Measurements from ENCODE around the gene CXCL11.

The CXCL11 gene

DNA sequence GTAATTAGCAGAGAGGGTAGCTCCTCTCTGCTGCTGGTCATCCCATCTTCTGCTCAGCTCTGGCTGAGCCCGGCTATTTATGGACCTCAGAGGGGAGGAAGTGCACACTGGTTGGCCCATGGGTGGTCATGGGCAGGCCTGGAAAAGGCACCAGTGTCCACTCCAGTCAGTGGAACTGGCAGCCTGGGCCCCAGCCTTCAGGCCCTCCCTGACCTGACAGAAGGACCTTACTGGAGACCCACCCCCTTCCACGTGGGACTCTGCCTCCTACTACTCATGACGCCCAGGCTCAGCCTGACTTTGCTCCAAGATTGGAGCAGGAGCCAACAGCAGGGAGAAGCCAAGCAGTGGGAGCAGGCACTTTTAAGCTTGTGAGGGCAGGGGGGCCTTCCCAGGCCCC, 30.7 kb upstream of the CXCL11 start:
- Histone ChIP-seq H3K79me2 (ENCODE audit: insufficient read depth, low read depth) (no peaks in the 10 kb centered on the region), H3K27me3 (ENCODE audit: insufficient read depth, low read depth) (no peaks in the 10 kb centered on the region), H3K27ac (no peak overlapping the region), H2AFZ (ENCODE audit: low read depth) (no peak overlapping the region), H4K20me1 (ENCODE audit: insufficient read depth) (no peaks in the 10 kb centered on the region), H3K36me3 (ENCODE audit: insufficient read depth) (no peaks in the 10 kb centered on the region), H3K4me3 (IDR thresholded peaks at IDR 0.05; ENCODE audit: insufficient read depth, low read depth, low read length) (no peak overlapping the region), H3K9ac (no peak overlapping the region), H3K4me1 (ENCODE audit: low read depth, poor library complexity, severe bottlenecking) (no peaks in the 10 kb centered on the region), H3K4me2 (no peak overlapping the region)
- TF ChIP-seq, protein P1, sequence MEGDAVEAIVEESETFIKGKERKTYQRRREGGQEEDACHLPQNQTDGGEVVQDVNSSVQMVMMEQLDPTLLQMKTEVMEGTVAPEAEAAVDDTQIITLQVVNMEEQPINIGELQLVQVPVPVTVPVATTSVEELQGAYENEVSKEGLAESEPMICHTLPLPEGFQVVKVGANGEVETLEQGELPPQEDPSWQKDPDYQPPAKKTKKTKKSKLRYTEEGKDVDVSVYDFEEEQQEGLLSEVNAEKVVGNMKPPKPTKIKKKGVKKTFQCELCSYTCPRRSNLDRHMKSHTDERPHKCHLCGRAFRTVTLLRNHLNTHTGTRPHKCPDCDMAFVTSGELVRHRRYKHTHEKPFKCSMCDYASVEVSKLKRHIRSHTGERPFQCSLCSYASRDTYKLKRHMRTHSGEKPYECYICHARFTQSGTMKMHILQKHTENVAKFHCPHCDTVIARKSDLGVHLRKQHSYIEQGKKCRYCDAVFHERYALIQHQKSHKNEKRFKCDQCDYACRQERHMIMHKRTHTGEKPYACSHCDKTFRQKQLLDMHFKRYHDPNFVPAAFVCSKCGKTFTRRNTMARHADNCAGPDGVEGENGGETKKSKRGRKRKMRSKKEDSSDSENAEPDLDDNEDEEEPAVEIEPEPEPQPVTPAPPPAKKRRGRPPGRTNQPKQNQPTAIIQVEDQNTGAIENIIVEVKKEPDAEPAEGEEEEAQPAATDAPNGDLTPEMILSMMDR (conservative IDR thresholded peaks at IDR 0.05; ENCODE audit: low read depth, low read length), result no peak

DNA sequence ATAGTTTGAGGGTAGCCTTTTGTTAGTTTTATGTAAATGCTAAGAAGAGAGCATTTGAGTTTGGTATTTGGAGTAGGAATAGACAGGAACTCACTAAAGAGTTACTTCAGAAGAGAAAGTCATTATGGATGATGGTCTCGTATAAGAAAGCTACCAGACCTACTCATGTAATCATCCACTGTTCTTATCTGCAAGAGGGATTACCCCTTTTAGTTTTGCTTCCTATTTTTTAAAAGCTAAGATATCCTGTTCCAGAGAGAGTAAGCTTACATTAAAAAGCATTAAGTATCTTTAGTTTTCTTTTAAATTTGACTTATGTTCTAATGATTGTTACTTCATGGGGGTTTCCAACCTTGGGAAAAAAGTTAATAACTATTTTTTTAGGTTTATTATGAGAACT, 26.1 kb upstream of the CXCL11 start:
- Histone ChIP-seq H3K27ac (no peak overlapping the region), H3K4me3 (IDR thresholded peaks at IDR 0.05; ENCODE audit: insufficient read depth, low read depth, low read length) (no peak overlapping the region), H3K9ac (no peak overlapping the region), H3K4me1 (ENCODE audit: low read depth, poor library complexity, severe bottlenecking) (no peaks in the 10 kb centered on the region), H3K79me2 (ENCODE audit: insufficient read depth, low read depth) (no peaks in the 10 kb centered on the region), H3K4me2 (no peak overlapping the region), H3K27me3 (ENCODE audit: insufficient read depth, low read depth) (no peaks in the 10 kb centered on the region), H4K20me1 (ENCODE audit: insufficient read depth) (no peaks in the 10 kb centered on the region), H2AFZ (ENCODE audit: low read depth) (no peak overlapping the region), H3K36me3 (ENCODE audit: insufficient read depth) (no peaks in the 10 kb centered on the region)
- TF ChIP-seq, protein P1 (conservative IDR thresholded peaks at IDR 0.05; ENCODE audit: low read depth, low read length), result no peak

DNA sequence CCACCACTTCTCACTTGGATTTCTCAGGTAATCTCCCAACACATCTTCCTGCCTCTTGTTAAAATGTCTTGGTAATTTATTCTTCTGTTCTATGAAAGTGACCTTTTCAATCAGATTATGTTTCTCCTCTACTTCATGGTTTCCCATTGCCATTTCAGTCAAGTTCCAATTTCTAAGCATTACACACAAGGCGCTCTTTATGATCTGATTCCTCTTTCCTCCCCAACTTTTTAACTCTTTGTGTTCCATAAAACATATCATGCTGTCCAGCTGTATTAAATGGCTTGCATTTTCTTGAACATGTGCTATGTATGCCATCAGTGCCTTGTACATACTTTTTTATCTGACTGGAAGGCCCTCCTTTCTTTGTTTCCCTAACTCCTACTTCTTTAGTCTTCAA, 25.6 kb upstream of the CXCL11 start:
- Histone ChIP-seq H3K36me3 (ENCODE audit: insufficient read depth) (no peaks in the 10 kb centered on the region), H3K9ac (no peak overlapping the region), H3K4me1 (ENCODE audit: low read depth, poor library complexity, severe bottlenecking) (no peaks in the 10 kb centered on the region), H3K4me3 (IDR thresholded peaks at IDR 0.05; ENCODE audit: insufficient read depth, low read depth, low read length) (no peak overlapping the region), H2AFZ (ENCODE audit: low read depth) (no peak overlapping the region), H4K20me1 (ENCODE audit: insufficient read depth) (no peaks in the 10 kb centered on the region), H3K4me2 (no peak overlapping the region), H3K27me3 (ENCODE audit: insufficient read depth, low read depth) (no peaks in the 10 kb centered on the region), H3K79me2 (ENCODE audit: insufficient read depth, low read depth) (no peaks in the 10 kb centered on the region), H3K27ac (no peak overlapping the region)
- TF ChIP-seq, protein P1 (conservative IDR thresholded peaks at IDR 0.05; ENCODE audit: low read depth, low read length), result no peak

DNA sequence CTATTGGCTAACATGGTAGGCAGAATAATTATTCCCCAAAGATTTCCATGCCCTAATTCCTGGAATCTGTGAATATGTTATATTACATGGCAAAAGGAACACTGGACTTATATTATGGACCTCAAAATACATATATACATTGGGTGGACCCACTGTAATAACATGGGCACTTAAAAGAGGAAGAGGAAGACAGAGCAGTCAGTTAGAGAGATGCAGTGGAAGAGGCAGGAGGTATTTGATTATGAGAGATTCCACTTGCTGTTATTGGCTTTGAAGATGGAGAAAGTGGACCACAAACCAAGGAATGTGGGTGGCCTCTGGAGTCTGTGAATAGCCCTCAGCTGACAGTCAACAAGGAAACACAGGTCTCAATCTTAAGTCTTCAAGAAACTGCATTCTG, 24.6 kb upstream of the CXCL11 start:
- Histone ChIP-seq H2AFZ (ENCODE audit: low read depth) (no peak overlapping the region), H3K27me3 (ENCODE audit: insufficient read depth, low read depth) (no peaks in the 10 kb centered on the region), H3K27ac (no peak overlapping the region), H3K36me3 (ENCODE audit: insufficient read depth) (no peaks in the 10 kb centered on the region), H3K79me2 (ENCODE audit: insufficient read depth, low read depth) (no peaks in the 10 kb centered on the region), H3K4me3 (IDR thresholded peaks at IDR 0.05; ENCODE audit: insufficient read depth, low read depth, low read length) (no peak overlapping the region), H3K9ac (no peak overlapping the region), H4K20me1 (ENCODE audit: insufficient read depth) (no peaks in the 10 kb centered on the region), H3K4me1 (ENCODE audit: low read depth, poor library complexity, severe bottlenecking) (no peaks in the 10 kb centered on the region), H3K4me2 (no peak overlapping the region)
- TF ChIP-seq, protein P1 (conservative IDR thresholded peaks at IDR 0.05; ENCODE audit: low read depth, low read length), result no peak

DNA sequence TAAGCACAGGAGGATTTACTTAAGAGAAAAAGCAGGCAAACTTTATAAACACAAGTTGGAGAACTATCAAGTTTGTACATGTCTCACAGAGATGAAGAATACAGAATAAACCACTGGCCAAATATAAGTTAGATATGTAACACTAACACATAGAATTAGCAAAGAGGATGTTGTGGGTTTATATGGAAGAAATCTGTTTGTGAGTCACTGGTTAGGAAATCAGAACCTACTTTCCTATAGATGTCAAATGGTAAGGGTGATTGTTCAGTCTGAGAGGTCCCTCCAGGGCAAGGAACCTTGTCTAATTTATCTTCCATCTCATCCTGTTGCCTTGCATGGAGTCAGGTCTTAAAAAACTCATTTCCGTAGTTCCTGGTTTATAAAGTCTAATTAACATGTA, 23.9 kb upstream of the CXCL11 start:
- H2AFZ ChIP-seq (ENCODE audit: low read depth), result no peak overlapping the region
- TF ChIP-seq, protein P1 (conservative IDR thresholded peaks at IDR 0.05; ENCODE audit: low read depth, low read length), result no peak
- H3K36me3 ChIP-seq (ENCODE audit: insufficient read depth), result no peaks in the 10 kb centered on the region
- no peak overlapping the region for H3K4me3 ChIP-seq (IDR thresholded peaks at IDR 0.05; ENCODE audit: insufficient read depth, low read depth, low read length)
- H3K4me1 ChIP-seq (ENCODE audit: low read depth, poor library complexity, severe bottlenecking), result peaks cover 7% of the 10 kb centered on the region
- no peak overlapping the region for H3K9ac ChIP-seq
- H3K79me2 ChIP-seq (ENCODE audit: insufficient read depth, low read depth), result no peaks in the 10 kb centered on the region
- no peak overlapping the region for H3K4me2 ChIP-seq
- H3K27ac ChIP-seq, result no peak overlapping the region
- H3K27me3 ChIP-seq (ENCODE audit: insufficient read depth, low read depth), result no peaks in the 10 kb centered on the region
- H4K20me1 ChIP-seq (ENCODE audit: insufficient read depth), result no peaks in the 10 kb centered on the region
